B cell (primary cell): ENCODE results near the gene BTG1. TPM values are rescaled to one million over a fixed set of nuclear protein-coding genes. Genes with fewer than 3 reads are reported as not detected.
A peak's percentile ranks its signal among the peaks of the same experiment; 100 is the strongest.

ENCODE experiments used
- ATAC-seq: fragments of 200-7000 bp; cut with Tn5 transposase; one replicate; pipeline ENCODE4 v1.10.0; 2021; ENCODE audit warnings: low read depth, mild to moderate bottlenecking, moderate number of reproducible peaks, moderate library complexity
- CTCF ChIA-PET: fragments of 350-600 bp; sonication (Branson Sonifier 250); formaldehyde crosslinking; loops from one replicate; lab custom pipeline; 2021; ENCODE audit warnings: antibody characterized with exemption, inconsistent platforms; lab: Charles Lee
- POLR2A ChIA-PET: fragments of 350-600 bp; sonication (Branson Sonifier 250); formaldehyde crosslinking; loops from one replicate; lab custom pipeline; 2021; ENCODE audit warnings: antibody characterized with exemption; lab: Charles Lee
- DNase-seq: peaks from one replicate; pipeline ENCODE4 v3.0.0; 2013
- H2AFZ ChIP-seq: 2 replicates; pipeline ENCODE4 v1.6.1; 2012; ENCODE audit warnings: mild to moderate bottlenecking, low read depth, low read length; ENCODE audit not compliant: insufficient read depth, poor library complexity, severe bottlenecking
- H3K27ac ChIP-seq, 2 donors: 1 replicate in 1 of 2; 2 replicates in 1 of 2; pipeline ENCODE4 v1.5.1; 2012 to 2013; ENCODE audit warnings: low read length in 2 of 2, mild to moderate bottlenecking in 2 of 2, moderate library complexity in 1 of 2
- H3K27me3 ChIP-seq, 4 experiments: fragments of 200-600 bp in 1 of 4; sonication (generic) in 1 of 4; replicated peaks in 1 of 4; 1 replicate in 2 of 4; 2 replicates in 2 of 4; pipeline versions ENCODE4 v1.6.1 to v1.7.0; 2013 to 2016; ENCODE audit warnings: low read length in 3 of 4, mild to moderate bottlenecking in 2 of 4, mixed read lengths in 1 of 4, moderate library complexity in 1 of 4; ENCODE audit not compliant: insufficient read depth in 4 of 4, control insufficient read depth in 3 of 4; ENCODE audit errors: control extremely low read depth in 1 of 4
- H3K36me3 ChIP-seq, 2 experiments: replicated peaks in 1 of 2; 1 replicate in 1 of 2; 2 replicates in 1 of 2; pipeline versions ENCODE4 v1.6.1 to v1.7.1; 2013; ENCODE audit warnings: low read length in 1 of 2; ENCODE audit not compliant: insufficient read depth in 2 of 2, control insufficient read depth in 1 of 2; ENCODE audit errors: control extremely low read depth in 1 of 2, extremely low read depth in 1 of 2
- H3K4me1 ChIP-seq, 2 donors: fragments of 200-600 bp in 1 of 2; sonication (generic) in 1 of 2; 1 replicate in 1 of 2; 2 replicates in 1 of 2; pipeline versions ENCODE4 v1.5.1 to v1.6.1; 2013 to 2017; ENCODE audit warnings: low read length in 2 of 2; ENCODE audit not compliant: control insufficient read depth in 2 of 2, insufficient read depth in 2 of 2
- H3K4me2 ChIP-seq: replicated peaks from 2 replicates; pipeline ENCODE3; 2012; ENCODE audit warnings: mild to moderate bottlenecking, low read depth, low read length; ENCODE audit not compliant: poor library complexity, severe bottlenecking
- H3K4me3 ChIP-seq, 5 experiments: fragments of 200-600 bp in 1 of 5; sonication (generic) in 1 of 5; 1 replicate in 3 of 5; 2 replicates in 2 of 5; pipeline versions ENCODE4 v1.5.1 to v1.7.0; 2011 to 2016; ENCODE audit warnings: low read length in 4 of 5, mild to moderate bottlenecking in 4 of 5, low read depth in 2 of 5, control low read depth in 1 of 5, moderate library complexity in 1 of 5; ENCODE audit not compliant: insufficient read depth in 1 of 5; ENCODE audit errors: control extremely low read depth in 1 of 5, extremely low read depth in 1 of 5
- H3K79me2 ChIP-seq: fragments of 200-600 bp; sonication (generic); one replicate; pipeline ENCODE4 v1.6.0; 2016; ENCODE audit warnings: low read length; ENCODE audit not compliant: control insufficient read depth, insufficient read depth
- H3K9ac ChIP-seq: fragments of 200-600 bp; sonication (generic); 2 replicates; pipeline ENCODE4 v1.6.1; 2017; ENCODE audit warnings: mild to moderate bottlenecking, low read length, moderate library complexity
- H3K9me3 ChIP-seq, 3 donors: one replicate each; pipeline versions ENCODE4 v1.6.1 to v1.7.1; 2013; ENCODE audit warnings: low read length in 2 of 3; ENCODE audit not compliant: control insufficient read depth in 2 of 3, insufficient read depth in 1 of 3; ENCODE audit errors: control extremely low read depth in 1 of 3
- H4K20me1 ChIP-seq: 2 replicates; pipeline ENCODE4 v1.6.0; 2012; ENCODE audit warnings: mild to moderate bottlenecking, low read length; ENCODE audit not compliant: insufficient read depth, control insufficient read depth, poor library complexity, severe bottlenecking
- H3K27ac Mint-ChIP-seq: one replicate; pipeline ENCODE4 v1.8.0; 2021; ENCODE audit warnings: mixed read lengths
- H3K27me3 Mint-ChIP-seq: one replicate; pipeline ENCODE4 v1.8.0; 2021; ENCODE audit warnings: mixed read lengths
- H3K4me1 Mint-ChIP-seq: one replicate; pipeline ENCODE4 v1.8.0; 2021; ENCODE audit warnings: mixed read lengths
- H3K4me3 Mint-ChIP-seq: one replicate; pipeline ENCODE4 v1.8.0; 2021; ENCODE audit warnings: mixed read lengths
- H3K9me3 Mint-ChIP-seq: one replicate; pipeline ENCODE4 v1.8.0; 2022; ENCODE audit warnings: mixed read lengths; ENCODE audit not compliant: insufficient read depth
- CTCF ChIP-seq: fragments of 200-600 bp; IDR thresholded peaks from one replicate; pipeline ENCODE4 v1.8.0; 2022; ENCODE audit warnings: antibody characterized with exemption, mild to moderate bottlenecking
- EZH2 ChIP-seq: IDR thresholded peaks from 2 replicates; pipeline ENCODE4 v1.6.1; 2012; ENCODE audit warnings: borderline replicate concordance, low read depth, mild to moderate bottlenecking, moderate library complexity, low read length; ENCODE audit not compliant: insufficient read depth, poor library complexity, severe bottlenecking
- WGBS: methylation state at CpG from one replicate; pipeline ENCODE4 v1.1.5; 2013; ENCODE audit warnings: missing lambda C conversion rate; ENCODE audit not compliant: insufficient coverage; 5-methylcytosine and 5-hydroxymethylcytosine counted together
- intact Hi-C: fragments of 100-400 bp; cut with micrococcal nuclease; formaldehyde crosslinking; loops from one replicate; pipeline ENCODE4 v1.10.0; 2022
- polyA plus RNA-seq: library from polyadenylated mRNA; depleted of rRNA; stranded (reverse); fragments of >200 nt; gene quantifications from 2 replicates; pipeline ENCODE4 v1.2.3, GENCODE V29; 2012
- total RNA-seq, 2 donors: library from RNA; stranded (reverse); fragments of 120-200 nt in 1 of 2; gene quantifications; 1 replicate in 1 of 2; 2 replicates in 1 of 2; pipeline versions ENCODE4 v1.2.3 to v1.2.4, GENCODE V29; 2013 to 2022

Gene BTG1
- total and polyA plus RNA-seq, 2 donors (not counting 1 experiment from before 2014, with no cell fraction given), result 322 to 733 TPM

DNA sequence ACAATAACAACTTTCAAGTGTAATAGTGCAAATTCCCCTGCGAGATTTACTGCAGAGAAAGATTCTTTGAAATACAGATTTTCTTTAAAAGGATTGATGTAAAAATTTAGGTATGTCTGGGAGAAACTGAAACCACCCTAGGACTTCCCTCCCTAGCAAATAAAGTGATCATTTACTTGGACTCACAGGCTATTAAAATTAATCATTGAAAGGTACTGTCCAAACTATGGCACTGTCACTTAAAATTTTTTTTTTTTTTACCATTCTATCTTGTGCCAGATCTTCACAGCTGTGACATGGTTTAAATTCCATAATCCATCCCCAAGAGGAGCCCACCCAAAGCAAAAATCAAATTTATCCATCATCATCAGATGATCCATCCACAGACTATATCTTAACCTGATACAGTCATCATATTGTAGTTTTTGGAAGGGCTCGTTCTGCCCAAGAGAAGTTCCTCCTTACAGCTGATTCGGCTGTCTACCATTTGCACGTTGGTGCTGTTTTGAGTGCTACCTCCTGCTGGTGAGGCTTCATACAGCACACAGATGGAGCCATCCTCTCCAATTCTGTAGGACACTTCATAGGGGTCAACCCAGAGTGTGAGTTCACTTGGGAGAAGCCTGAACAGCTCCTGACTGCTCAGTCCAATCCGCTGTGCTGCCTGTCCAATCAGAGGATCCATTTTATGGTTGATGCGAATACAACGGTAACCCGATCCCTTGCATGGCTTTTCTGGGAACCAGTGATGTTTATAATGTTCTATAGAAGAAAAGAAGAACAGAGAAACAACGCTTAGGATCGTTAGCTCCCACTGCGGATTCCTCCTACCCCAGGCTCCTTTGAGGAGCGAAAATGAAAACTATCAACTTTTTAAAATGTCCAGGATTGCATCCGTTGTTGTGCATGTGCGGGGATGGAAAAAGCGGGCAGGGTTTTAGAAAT, 1.7 kb downstream of the BTG1 start:
- peaks cover 1 to 58% of the 10 kb centered on the region in 2 experiments for H3K36me3 ChIP-seq
- intact Hi-C loops, result loop anchor here (1.0 to 5.0 kb wide), 6 partner anchors 153 to 762 kb away; no protein-coding TSS in a partner anchor
- H3K4me3 Mint-ChIP-seq, result peak overlapping the region; percentile 98

More for the DNA sequence above, 1.7 kb downstream of the BTG1 start:
- POLR2A ChIA-PET, result interaction anchor here (0.7 to 6.5 kb wide), 21 partner anchors 9 to 1622 kb away, joined by 3 to 137 read pairs (median 9); no protein-coding TSS in a partner anchor
- Histone ChIP-seq H3K9ac (peak overlapping the region; percentile 93), H3K4me1 (peaks cover 17 to 26% of the 10 kb centered on the region in 2 donors), H3K27me3 (no peaks in the 10 kb centered on the region), H3K4me3 (peak overlapping the region; percentile 93 to 100 (median 96)), H3K4me2 (peak overlapping the region; percentile 76), H3K27ac (peak overlapping the region; percentile 81 to 83), H3K79me2 (peaks cover 98% of the 10 kb centered on the region), H4K20me1 (peaks cover 58% of the 10 kb centered on the region), H2AFZ (no peak overlapping the region), H3K9me3 (no peaks in the 10 kb centered on the region)
- ATAC-seq (peak; percentile 18), DNase-seq (peak; percentile 82)
- H3K27ac Mint-ChIP-seq, result peak overlapping the region; percentile 98
- TF ChIP-seq EZH2 (no peak), CTCF (peak; percentile 77)
- CTCF ChIA-PET, result interaction anchor here (0.7 to 5.3 kb wide), 32 partner anchors 10 to 762 kb away, joined by 3 to 52 read pairs (median 4); no protein-coding TSS in a partner anchor
- peaks cover 23% of the 10 kb centered on the region for H3K4me1 Mint-ChIP-seq
- no peaks in the 10 kb centered on the region for H3K27me3 Mint-ChIP-seq
- no peaks in the 10 kb centered on the region for H3K9me3 Mint-ChIP-seq
- WGBS, result 2% methylated on average over 12 of the region's 15 CpGs
